ENCODE data around the gene NPIPB6. TPM values are rescaled to one million over a fixed set of nuclear protein-coding genes. Genes with fewer than 3 reads are reported as not detected.
"Not testable (repeated sequence)": the region's sequence is repeated elsewhere in the genome, so short reads cannot be mapped to it uniquely, and the experiment has no call there.

Gene NPIPB6
- total RNA-seq (2021; ENCODE audit: unreplicated experiment) (2.1 TPM), Bru-seq, nascent RNA (percentile 48 among the genes with signal in this experiment), BruChase-seq, experiment 1, labeled RNA remaining after a 6-hour chase (percentile 67 among the genes with signal in this experiment), BruChase-seq, experiment 2, labeled RNA remaining after a 2-hour chase (percentile 63 among the genes with signal in this experiment)
- polyA plus RNA-seq (2012), result 0.95 and 1.1 TPM in 2 replicates
- long read RNA-seq, partial matches to known transcripts, result 1 of 1 reads
- long read RNA-seq, other reads (novel, unspliced or antisense), result 0 of 1 reads

GRCh38 chr16:28363408-28363807 is at the start of gene NPIPB6:
Gene NPIPB6 (minus strand): TSS chr16:28363508. CDS start chr16:28362822, 686 bp downstream.
- H3K36me3 ChIP-seq (ENCODE audit: control insufficient read depth in 1 of 2, insufficient read depth in 2 of 2, low read length in 2 of 2); H3K27me3 ChIP-seq (ENCODE audit: insufficient read depth, low read length); H3K4me1 ChIP-seq (ENCODE audit: control insufficient read depth in 1 of 2, insufficient read depth in 2 of 2, low read length in 2 of 2); H3K9me2 ChIP-seq (ENCODE audit: insufficient read depth); H3K9me3 ChIP-seq (ENCODE audit: control insufficient read depth in 1 of 2, insufficient read depth in 1 of 2, low read depth in 1 of 2, low read length in 2 of 2); H3K79me2 ChIP-seq (ENCODE audit: insufficient read depth, low read length); DNase-seq (ENCODE audit: low read depth, low spot score); H4K20me1 ChIP-seq (ENCODE audit: insufficient read depth); RAD21 ChIA-PET (ENCODE audit: low non-redundant PET in 1 of 2, low total read pairs in 2 of 2, uncharacterized antibody in 2 of 2, unreplicated experiment in 2 of 2); ATAC-seq; H3K4me3 ChIP-seq (replicated peaks in 1 of 2; ENCODE audit: low read depth in 1 of 2, low read length in 2 of 2); CTCF ChIA-PET; POLR2A ChIA-PET; intact Hi-C loops (cut with micrococcal nuclease); BruUV-seq (replicated peaks); H2AFZ ChIP-seq (ENCODE audit: low read depth, low read length, poor library complexity, severe bottlenecking); H3K9ac ChIP-seq (ENCODE audit: low read length); H3K27ac ChIP-seq (ENCODE audit: low read depth, low read length); H3K4me2 ChIP-seq (ENCODE audit: low read length): not testable (repeated sequence)

GRCh38 chr16:28403220-28404072 is 40.1 kb upstream of the NPIPB6 start, which contains the start of gene EIF3CL:
Gene EIF3CL (minus strand): TSS chr16:28403841. CDS start chr16:28403618, 223 bp downstream.
- Histone ChIP-seq H3K4me3 (replicated peaks in 1 of 2; ENCODE audit: low read depth in 1 of 2, low read length in 2 of 2) (peak within 1 kb of the TSS; percentile 49 to 51), H3K4me2 (ENCODE audit: low read length) (peak within 1 kb of the TSS; percentile 45; the same call in 1 of the 2 replicates), H3K9ac (ENCODE audit: low read length) (peak within 1 kb of the TSS; percentile 45; the same call in 1 of the 2 replicates)
- H3K4me1 ChIP-seq (ENCODE audit: control insufficient read depth in 1 of 2, insufficient read depth in 2 of 2, low read length in 2 of 2); H4K20me1 ChIP-seq (ENCODE audit: insufficient read depth); intact Hi-C loops (cut with micrococcal nuclease); H2AFZ ChIP-seq (ENCODE audit: low read depth, low read length, poor library complexity, severe bottlenecking); POLR2A ChIA-PET; H3K79me2 ChIP-seq (ENCODE audit: insufficient read depth, low read length); DNase-seq (ENCODE audit: low read depth, low spot score); H3K9me3 ChIP-seq (ENCODE audit: control insufficient read depth in 1 of 2, insufficient read depth in 1 of 2, low read depth in 1 of 2, low read length in 2 of 2); CTCF ChIA-PET; H3K27me3 ChIP-seq (ENCODE audit: insufficient read depth, low read length); H3K27ac ChIP-seq (ENCODE audit: low read depth, low read length); RAD21 ChIA-PET (ENCODE audit: low non-redundant PET in 1 of 2, low total read pairs in 2 of 2, uncharacterized antibody in 2 of 2, unreplicated experiment in 2 of 2); H3K36me3 ChIP-seq (ENCODE audit: control insufficient read depth in 1 of 2, insufficient read depth in 2 of 2, low read length in 2 of 2); H3K9me2 ChIP-seq (ENCODE audit: insufficient read depth): not testable (repeated sequence)
- BruUV-seq (replicated peaks), result TSS peak; percentile 44
- peak; percentile 97 for ATAC-seq

GRCh38 chr16:28392054-28392453 is 28.7 kb upstream of the NPIPB6 start:
- H3K4me2 ChIP-seq (ENCODE audit: low read length); H4K20me1 ChIP-seq (ENCODE audit: insufficient read depth); H3K9ac ChIP-seq (ENCODE audit: low read length); POLR2A ChIA-PET; CTCF ChIA-PET; H2AFZ ChIP-seq (ENCODE audit: low read depth, low read length, poor library complexity, severe bottlenecking); H3K27me3 ChIP-seq (ENCODE audit: insufficient read depth, low read length); H3K4me1 ChIP-seq (ENCODE audit: control insufficient read depth in 1 of 2, insufficient read depth in 2 of 2, low read length in 2 of 2); DNase-seq (ENCODE audit: low read depth, low spot score); ATAC-seq; H3K9me3 ChIP-seq (ENCODE audit: control insufficient read depth in 1 of 2, insufficient read depth in 1 of 2, low read depth in 1 of 2, low read length in 2 of 2); H3K36me3 ChIP-seq (ENCODE audit: control insufficient read depth in 1 of 2, insufficient read depth in 2 of 2, low read length in 2 of 2); intact Hi-C loops (cut with micrococcal nuclease); BruUV-seq (replicated peaks); RAD21 ChIA-PET (ENCODE audit: low non-redundant PET in 1 of 2, low total read pairs in 2 of 2, uncharacterized antibody in 2 of 2, unreplicated experiment in 2 of 2); H3K27ac ChIP-seq (ENCODE audit: low read depth, low read length); H3K79me2 ChIP-seq (ENCODE audit: insufficient read depth, low read length); H3K4me3 ChIP-seq (replicated peaks in 1 of 2; ENCODE audit: low read depth in 1 of 2, low read length in 2 of 2); H3K9me2 ChIP-seq (ENCODE audit: insufficient read depth): not testable (repeated sequence)

GRCh38 chr16:28382177-28382867 is 19.0 kb upstream of the NPIPB6 start:
- intact Hi-C loops (cut with micrococcal nuclease); H3K27me3 ChIP-seq (ENCODE audit: insufficient read depth, low read length); BruUV-seq (replicated peaks); DNase-seq (ENCODE audit: low read depth, low spot score); H3K36me3 ChIP-seq (ENCODE audit: control insufficient read depth in 1 of 2, insufficient read depth in 2 of 2, low read length in 2 of 2); H3K4me2 ChIP-seq (ENCODE audit: low read length); POLR2A ChIA-PET; H3K79me2 ChIP-seq (ENCODE audit: insufficient read depth, low read length); H4K20me1 ChIP-seq (ENCODE audit: insufficient read depth); RAD21 ChIA-PET (ENCODE audit: low non-redundant PET in 1 of 2, low total read pairs in 2 of 2, uncharacterized antibody in 2 of 2, unreplicated experiment in 2 of 2); CTCF ChIA-PET; H3K9me3 ChIP-seq (ENCODE audit: control insufficient read depth in 1 of 2, insufficient read depth in 1 of 2, low read depth in 1 of 2, low read length in 2 of 2); H3K4me1 ChIP-seq (ENCODE audit: control insufficient read depth in 1 of 2, insufficient read depth in 2 of 2, low read length in 2 of 2); H3K9ac ChIP-seq (ENCODE audit: low read length); H3K27ac ChIP-seq (ENCODE audit: low read depth, low read length); H2AFZ ChIP-seq (ENCODE audit: low read depth, low read length, poor library complexity, severe bottlenecking); H3K4me3 ChIP-seq (replicated peaks in 1 of 2; ENCODE audit: low read depth in 1 of 2, low read length in 2 of 2); H3K9me2 ChIP-seq (ENCODE audit: insufficient read depth): not testable (repeated sequence)
- peak; percentile 69 for ATAC-seq
